NCI-H345 treated with DMSO at 0.1 percent for 48 hours (cell line): Measurements from ENCODE around the gene KCNQ1.

Experiments
- DNase-seq: peaks from one replicate; lab custom pipeline; 2025; ENCODE audit not compliant: unreplicated experiment; lab: John Stamatoyannopoulos, UW

The KCNQ1 gene

DNA sequence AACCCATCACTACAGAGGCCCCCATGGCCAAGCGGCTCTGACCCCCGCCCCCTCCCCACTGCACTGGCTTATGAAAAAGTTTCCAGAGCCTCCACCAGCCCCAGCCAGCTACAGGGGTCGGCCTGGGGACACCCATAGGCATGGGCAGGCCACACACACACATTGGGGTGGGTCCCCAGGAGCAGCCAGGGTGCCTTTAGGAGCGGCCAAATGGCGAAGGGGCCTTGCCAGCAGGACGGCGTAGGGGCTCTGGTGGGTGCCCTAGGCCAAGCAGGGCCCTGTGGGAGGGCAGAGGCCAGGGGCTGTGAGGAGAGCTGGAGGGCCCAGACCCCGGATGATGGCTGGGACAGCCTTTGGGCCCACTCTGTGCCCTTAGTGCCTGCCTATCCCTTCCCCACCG lies 34.2 kb upstream of the KCNQ1 start:
- no peak for DNase-seq

DNA sequence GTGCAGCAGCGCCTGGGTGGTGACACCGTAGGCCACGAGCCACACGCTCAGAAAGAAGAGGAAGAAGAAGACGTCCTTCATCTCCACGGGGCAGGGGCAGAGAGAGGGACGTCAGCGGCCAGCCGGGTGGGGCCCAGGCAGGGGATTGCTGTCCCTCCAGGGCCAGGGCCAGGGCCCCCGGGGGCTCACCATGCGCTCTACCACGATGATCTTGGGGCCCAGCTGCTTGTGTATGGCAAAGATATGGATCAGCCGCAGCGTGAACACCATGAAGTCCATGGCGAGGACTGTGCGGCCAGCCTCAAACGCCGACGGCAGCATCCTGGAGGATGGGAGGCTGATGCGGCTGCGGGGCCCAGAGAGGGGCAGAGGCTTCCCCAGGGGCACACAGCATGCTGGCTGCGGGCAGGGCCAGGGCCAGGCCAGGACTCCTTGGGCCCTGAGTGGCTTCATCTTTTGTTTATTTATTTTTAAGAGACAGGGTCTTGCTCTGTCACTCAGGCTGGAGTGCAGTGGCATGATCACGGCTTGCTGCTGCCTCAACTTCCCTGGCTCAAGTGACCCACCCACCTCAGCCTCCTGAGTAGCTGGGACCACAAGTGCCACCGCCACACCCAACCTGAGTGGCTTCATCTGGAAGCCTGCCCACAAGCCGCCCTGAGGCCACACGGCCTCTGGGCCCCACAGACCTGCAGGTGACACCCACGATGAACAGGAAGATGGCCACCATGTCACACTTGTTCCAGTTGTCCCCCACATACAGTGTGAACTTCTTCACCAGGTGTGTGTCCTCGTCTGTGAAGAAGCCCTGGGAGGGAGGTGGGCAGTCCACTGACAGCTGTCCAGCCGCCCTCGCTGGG lies 33.1 kb upstream of the KCNQ1 start:
- DNase-seq: no peak

DNA sequence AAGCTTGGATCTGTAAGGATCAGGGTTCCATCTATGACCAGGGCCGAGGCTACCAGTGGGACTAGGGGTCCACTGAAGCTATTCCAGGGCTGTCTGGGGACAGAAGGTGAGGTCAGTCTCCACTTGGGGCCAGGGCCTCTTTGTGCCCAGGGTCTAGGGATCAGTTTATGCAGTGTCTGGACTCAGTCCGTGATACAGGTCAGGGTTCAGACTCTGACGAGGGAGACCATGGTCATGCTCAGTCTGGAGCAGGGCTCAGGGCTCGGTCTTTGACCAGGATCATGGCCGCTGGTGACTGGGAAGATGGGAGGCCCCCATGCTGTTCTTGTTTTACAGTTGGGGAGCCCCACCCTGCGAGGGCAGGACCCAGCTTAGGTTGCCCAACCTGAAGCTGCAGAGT lies 32.5 kb upstream of the KCNQ1 start:
- DNase-seq: no peak

DNA sequence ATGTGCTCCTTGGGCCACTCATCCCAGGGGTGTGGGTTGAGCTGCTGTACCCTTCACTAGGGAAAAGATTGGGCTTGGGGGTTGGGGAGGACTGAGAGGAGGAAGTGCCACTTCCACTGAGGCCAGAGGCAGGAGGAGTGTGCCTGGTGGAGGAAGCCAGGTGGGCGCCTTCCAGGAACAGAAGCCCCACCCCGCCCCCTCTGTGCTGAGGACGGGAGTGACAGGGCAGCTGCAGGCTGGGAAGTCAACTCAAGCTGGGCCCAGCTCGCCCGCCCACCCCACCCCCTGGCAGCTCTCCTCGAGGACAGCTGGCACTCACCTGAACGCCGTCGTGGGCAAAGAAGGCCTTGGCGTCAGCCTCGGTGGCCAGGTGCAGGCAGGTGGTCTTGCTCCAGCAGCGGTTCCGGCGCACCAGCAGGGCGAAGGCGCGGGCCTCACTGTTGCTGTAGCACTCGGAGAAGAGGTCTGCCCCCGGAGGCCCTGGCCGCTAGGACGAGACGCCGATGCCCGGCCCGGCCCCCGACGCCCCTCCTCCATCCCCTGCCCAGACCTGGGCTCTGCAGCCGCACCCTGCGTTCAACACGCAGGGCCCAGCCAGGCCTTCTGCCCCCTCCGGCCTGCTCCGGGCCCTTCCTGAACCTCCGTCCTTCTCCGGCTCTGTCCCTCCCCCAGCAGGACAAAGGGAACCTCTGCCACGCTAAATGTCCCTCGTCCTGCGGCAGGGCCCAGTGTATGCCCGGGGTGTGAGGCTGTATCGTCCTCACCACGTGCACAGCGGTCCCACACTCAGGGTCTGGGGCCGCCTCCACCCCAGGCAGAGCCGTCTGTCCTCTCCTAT lies 30.8 kb upstream of the KCNQ1 start:
- DNase-seq: no peak

DNA sequence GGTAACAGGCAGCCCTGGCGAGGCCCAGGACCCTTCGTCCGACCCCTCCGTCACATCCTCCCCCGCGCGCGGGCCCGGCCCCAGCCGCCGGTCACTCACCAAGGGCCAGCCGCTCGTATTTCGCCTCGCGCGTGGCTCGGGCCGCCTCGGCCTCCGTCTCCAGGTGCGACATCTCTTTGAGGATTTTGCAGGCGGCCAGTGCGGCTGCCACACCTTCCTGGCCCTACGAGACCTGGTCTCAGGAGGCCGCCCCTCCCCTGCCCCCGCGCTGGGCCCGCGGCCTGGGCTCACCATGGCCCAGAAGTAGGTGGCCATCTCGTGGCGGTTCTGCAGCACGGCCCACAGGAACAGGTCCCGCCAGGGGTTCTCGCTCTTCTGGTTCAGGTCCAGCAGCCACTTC lies 30.2 kb upstream of the KCNQ1 start:
- DNase-seq: no peak

DNA sequence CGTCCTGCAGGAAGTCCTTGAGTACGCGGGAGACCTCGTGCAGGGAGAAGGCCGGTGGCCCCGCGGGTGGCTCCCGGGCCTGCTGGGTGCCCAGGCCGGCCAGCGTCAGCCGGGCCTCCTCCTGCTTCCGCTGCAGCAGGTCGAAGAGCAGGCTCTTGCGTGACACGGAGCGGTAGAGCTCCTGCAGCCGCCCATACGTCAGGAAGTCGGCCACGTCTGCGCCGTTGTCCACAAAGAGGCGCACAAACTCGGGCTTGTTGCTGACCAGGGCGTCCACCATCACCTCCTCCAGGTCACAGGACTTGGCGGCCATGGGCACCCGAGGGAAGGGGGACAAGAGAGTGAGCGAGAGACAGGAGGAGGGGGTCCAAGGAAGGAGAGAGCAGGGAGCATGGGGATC lies 29.6 kb upstream of the KCNQ1 start:
- DNase-seq: no peak

DNA sequence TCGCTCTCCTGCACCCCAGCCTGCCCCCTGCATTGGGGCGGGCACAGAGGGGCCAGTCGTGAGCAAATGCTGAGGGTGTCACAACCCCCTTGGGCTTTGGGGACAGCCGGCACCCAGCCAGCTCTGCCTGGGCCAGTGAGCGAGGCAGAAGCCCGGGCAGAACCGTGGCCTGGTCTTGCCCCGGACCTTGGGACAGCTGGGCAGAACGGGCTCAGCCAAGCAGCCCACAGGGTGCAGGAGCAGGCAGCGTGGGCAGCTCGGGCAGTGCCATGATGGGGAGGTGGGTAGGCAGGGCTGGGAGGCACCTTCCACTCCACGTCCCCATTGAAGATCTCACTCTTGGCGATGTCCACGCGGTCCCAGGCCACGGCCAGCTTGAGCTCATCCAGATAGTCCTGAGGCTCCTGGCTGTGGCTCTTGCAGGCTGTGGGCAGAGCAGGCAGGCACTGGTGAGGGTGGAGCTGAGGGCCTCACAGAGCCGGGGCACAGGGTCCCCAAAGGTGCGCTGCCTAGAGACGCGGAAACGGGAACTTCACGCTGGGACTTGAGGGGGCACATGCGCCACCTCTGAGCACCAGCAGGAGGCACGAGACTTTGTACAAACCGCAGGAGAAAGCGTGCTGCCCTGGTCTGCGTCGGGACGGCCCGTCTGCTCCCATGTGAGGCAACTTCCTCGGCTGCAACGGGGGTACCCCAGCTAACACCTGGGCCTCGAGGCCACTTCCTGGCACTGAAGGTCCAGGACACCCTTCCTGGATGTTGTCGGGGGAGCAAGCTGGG lies 29.0 kb upstream of the KCNQ1 start:
- no peak for DNase-seq

DNA sequence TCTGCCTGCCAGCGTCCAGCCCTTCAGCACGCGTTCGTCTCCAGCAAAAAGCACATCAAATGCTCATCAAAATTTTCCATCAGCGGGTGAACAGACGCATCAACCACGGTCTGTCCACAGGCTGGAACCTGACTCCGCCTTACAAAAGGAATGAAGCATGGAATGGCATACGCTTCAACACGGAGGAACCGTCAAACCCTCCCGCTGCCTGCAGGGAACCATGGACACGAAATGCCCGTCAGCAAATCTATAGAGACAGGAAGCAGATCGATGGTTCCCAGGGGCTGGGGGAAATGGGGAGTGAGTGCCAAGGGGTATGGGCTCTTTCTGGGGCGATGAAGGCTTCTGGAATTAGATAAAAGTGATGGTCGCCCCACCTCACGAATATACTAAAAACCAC lies 28.0 kb upstream of the KCNQ1 start:
- no peak for DNase-seq

DNA sequence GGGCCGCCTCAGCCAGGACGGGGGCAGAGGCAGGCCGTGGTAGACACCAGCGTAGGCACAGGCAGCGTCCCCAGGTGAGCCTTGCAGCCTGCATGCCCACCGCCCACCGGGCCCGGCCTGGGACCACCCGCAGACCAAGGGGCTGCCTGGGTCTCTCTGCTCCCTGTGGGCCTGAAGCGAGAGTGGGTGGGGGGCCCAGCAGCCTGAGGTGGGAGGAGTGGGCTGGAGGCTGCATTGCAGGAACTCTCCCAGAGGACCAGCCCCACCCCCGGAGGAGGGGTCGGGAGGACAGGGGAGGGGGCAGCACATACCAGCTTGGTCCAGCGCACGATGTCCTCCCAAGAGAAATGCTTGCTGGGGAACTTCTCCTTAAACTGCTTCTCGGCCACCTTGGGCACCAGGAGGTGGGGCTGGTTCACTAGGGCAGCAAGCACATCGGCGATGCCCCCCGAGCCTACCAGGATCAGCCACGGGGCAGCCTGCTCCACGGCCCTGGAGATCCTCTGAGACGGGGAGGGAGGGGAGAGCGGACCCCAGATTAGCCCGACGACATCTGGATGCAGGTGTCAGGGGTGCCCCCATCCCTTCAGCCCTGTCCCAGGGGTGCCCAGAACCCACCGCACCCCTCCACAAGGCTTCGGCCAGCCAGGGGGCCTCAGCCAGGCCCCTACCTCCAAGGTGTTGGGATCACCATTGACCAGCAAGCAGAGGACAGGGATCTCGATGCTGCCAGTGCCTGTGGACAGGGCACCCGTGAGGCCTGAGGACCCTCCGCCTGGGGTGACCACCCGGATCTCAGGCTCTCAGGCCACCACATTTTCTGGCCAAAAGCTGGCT lies 26.7 kb upstream of the KCNQ1 start:
- DNase-seq: no peak

DNA sequence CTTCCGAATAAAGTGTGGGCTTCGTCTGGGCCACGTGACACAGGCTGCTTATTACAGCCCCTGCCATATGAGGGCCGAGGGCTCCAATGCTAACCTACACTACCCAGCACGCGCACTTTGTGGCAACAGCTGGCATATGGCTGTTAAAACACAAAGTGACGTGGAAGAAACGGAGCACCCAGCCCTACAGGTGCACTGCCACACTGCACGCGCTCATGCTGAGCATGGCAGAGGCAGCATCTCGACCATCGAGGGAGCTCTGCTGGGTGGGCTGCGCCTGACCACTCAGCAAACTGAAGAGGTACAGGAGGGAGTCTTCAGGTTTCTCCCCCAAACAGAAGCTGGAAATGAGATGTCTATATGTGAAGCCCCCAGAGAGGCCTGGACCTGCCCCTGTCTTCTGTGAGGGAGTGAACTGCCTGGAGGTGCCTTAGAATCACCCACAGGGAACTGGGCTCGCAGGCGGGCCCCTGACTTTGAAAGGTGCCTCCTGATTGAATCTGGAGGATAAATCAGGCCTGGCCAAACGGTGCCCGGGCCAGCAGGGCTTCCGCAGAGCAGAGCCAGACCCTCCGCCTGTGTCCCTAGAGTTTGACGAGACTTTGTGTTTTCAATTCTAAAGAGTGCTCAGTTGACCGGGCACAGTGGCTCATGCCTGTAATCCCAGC lies 26.0 kb upstream of the KCNQ1 start:
- no peak for DNase-seq

DNA sequence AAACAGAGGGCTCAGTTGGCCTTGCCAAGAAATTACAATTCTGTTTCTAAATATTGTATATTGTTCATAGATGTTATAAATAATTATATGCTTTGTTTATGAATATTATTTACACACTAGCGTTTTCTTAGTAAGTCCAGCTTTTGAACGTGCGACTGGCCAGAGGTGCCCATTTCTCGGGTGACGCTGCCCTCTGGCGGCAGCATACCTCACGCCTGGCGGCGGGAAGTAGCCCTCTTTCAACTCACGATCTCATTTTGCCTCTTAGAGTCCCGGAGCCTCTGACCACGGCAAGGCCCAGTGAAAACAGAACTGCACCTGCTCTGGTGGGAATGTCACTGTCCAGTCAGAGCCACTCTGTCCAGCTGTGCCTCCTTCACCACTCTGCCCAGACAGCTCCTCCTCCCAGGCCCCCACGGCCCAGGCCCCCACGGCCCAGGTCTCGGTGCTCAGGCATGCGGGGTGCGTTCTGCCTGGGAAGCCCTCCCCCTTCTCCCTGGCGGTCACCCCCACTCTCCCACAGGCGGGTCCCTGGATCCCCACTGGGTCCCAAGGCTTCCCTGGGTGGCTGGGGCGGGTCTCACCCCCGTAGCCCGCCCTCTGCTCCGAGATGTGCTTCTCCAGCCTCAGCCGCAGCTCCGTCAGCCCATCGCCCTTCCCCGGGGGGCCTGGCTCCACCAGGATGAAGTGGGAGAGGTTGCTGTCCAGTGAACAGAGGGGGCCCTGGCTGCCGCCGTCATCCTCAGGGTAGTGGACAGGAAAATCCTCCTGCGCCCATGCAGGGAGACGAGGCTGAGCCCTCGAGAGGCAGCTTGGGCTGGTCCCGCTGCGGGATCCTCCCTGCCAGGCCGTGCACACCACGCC lies 24.9 kb upstream of the KCNQ1 start:
- peak; percentile 67 for DNase-seq

DNA sequence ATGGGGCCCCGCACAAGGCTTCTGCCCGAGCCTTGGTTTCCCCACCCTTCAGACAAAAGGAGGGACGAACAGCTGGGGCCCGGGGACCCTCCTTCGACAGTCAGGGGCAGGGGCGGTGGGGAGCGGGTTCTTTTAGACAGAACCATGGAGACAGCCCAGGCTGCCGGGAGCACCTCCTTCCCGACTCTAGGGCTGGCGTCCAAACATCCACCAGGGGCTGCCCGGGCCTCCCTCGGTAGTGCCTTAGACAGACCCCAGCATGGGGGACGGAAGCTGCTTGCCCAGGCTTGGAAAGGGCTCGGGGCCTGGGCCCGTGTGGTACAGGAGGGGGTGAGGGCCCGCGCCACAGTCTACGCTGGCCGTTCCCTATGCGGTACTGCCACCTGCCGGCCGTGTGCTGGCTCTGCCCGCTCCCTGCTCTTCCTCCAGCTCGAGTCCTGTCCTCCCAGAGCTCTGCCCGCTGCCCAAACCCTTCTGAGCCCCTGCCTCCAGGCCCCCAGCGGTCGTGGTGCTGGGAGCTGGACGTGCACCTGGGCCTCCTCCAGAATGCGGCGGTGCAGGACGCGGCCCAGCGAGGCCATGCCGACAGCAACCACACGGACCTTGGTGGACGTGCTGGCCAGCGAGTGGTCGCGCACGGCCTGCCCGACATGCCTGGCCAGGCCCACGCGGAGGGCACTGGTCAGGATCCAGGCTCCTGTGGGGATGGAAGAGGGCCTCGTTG lies 24.1 kb upstream of the KCNQ1 start:
- peak; percentile 81 for DNase-seq

DNA sequence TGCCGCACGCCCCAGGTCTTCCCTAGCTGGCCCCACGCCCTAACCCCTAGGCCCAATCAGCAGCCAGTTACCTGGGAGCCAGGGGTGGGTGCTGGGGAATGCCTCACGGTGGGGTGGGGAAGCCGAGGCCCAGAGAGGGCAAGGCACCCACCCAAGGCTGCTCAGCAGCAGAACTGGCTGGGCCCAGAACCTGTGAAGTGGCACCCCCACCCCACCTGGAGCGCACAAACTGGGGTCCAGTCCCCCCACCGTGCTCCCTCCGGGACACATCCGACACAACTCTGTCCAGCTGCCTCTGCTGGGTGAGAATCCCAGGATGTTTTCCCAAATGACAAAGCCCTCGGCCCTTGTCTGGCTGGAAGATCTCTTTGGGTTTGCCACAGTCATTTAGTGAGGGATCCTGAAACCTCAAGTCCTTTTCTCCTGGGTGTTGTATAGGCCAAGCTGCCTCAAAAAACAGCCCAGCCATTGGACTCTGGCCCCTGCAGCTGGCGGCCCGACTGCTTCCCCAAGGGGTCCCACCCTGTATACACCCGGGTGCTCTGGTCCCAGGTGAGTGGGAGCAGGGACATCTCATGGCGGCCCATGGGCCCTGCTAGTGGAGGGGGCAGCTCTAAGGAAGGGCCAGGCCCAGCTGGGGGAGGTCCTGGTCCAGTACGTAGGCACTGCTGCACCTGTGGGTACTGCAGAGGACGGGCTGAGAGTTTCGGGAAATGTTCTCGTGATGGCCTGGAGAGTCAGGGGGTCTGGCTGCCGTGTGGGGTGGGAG lies 23.4 kb upstream of the KCNQ1 start:
- DNase-seq: no peak

DNA sequence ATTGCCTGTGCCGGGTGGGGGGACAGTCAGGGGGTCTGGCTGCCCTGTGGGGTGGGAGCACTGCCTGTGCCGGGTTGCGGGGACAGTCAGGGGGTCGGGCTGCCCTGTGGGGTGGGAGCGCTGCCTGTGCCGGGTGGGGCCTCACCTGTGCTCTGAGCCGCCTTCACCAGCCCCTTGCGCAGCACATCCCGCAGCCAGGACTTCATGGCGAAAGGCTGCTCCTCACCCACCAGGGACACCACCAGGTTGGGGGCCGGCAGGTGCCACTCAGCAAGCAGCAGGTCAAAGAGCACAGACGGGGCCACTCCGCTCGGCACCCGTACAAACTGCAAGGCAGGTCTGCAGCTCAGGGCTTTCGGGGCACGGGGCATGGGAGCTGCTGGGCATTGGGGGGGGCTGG lies 22.8 kb upstream of the KCNQ1 start:
- DNase-seq: no peak

DNA sequence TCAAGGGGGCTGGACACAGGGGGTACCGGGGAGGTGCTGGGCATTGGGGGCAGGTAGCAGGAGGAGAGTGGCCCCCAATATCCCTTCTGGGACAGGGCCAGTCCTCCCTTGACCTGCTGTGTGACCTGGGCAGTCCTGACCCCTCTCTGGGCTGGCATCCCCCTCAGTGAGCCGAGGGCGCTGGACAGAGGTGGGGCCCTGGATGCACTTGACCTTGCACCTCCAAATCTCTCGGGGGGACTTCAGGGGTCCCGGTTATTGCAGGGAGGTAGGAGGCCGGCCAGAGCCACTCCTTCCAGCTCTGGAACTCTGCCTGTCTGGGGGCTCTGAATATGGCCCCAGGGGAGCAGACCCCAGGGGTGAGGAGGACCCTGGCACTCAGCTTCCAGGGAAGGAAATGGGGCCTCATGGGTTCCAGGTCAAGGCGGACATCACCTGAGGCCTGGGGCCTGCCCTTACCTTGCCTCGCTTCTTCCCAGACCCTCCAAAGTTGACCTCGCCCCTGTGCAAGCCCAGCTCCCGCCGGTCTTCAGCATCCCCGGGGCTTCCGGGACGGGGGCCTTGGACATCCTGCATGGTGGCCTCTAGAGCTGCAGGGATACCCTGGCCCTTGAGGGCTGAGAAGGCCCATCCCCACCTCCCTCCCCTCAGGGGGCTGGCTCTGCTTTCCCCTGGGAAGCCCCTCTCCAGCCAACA lies 22.2 kb upstream of the KCNQ1 start:
- no peak for DNase-seq

DNA sequence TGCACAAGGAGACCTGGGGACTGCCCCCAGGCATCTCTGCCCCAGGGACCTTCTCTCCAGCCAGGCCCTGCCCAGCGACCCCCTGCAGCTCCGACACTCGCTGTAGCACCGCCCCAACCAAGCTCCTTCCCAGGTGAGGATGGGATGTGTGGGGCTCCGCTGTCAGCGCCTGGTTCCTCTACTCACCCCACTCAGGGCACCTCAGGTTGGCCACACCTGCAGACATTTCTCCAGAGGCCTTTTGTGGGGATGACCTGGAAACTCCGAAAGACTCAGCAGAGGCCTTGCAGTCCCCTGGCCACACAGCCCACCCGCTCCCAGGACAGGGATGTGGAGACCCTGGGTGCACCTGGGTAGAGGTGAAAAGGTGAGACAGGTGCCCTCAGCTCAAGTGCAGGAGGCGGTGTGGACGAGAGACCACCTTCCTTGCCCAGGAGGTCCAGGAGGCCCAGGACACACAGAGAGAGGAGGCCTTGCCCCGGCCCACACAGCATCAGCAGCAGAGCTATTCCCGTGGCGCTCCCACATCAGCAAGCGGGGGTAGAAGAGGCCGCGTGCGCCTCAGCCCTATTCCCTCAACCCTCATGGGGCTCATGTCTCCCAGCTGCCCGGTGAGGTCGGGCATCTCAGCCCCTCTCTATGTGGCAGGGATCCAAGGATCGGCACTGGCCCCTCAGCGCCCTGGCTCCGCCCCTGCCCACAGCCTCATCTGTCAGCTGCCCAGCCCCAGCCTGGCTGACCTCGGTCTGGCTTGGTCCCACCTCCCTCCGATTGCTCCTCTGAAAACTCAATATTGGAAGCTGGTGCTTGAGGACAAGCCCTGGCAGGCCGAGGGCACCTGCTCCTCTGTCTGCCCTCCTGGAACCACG lies 21.4 kb upstream of the KCNQ1 start:
- no peak for DNase-seq
